Cardiac muscle cell (in vitro differentiated cells and primary cell): Measurements from ENCODE around the gene HSBP1. TPM values are rescaled to one million over a fixed set of nuclear protein-coding genes. Genes with fewer than 3 reads are reported as not detected.

ENCODE experiments used
- DNase-seq, 2 donors: peaks; one replicate each; pipeline versions ENCODE4 v3.0.0 to v3.0.0-alpha.2; 2010 to 2017; ENCODE audit warnings: low read depth in 1 of 2, low spot score in 1 of 2
- H3K27ac ChIP-seq: fragments of 200-600 bp; sonication (generic); 2 replicates; pipeline ENCODE4 v1.5.1; 2016
- H3K27me3 ChIP-seq: fragments of 200-600 bp; sonication (generic); 2 replicates; pipeline ENCODE4 v1.6.0; 2016; ENCODE audit warnings: control low read depth
- H3K36me3 ChIP-seq: fragments of 200-600 bp; sonication (generic); 2 replicates; pipeline ENCODE4 v1.5.1; 2016; ENCODE audit warnings: control low read depth
- H3K4me1 ChIP-seq: fragments of 200-600 bp; sonication (generic); 2 replicates; pipeline ENCODE4 v1.8.1; 2017; ENCODE audit warnings: low read depth, mild to moderate bottlenecking, mixed run types
- H3K4me3 ChIP-seq: fragments of 200-600 bp; sonication (generic); 2 replicates; pipeline ENCODE4 v1.5.1; 2016; ENCODE audit warnings: mild to moderate bottlenecking
- H3K9me3 ChIP-seq: fragments of 200-600 bp; sonication (generic); 2 replicates; pipeline ENCODE4 v1.5.1; 2017; ENCODE audit warnings: low read depth, mild to moderate bottlenecking, control low read depth
- polyA plus RNA-seq: library from polyadenylated mRNA; unstranded; fragments of >200 nt; fragmentation: Nextera tagmentation; extraction: Ambion mirVana; gene quantifications from 2 replicates; pipeline ENCODE4 v1.2.1, GENCODE V29; 2016
- total RNA-seq: library from RNA; depleted of rRNA; stranded (reverse); fragments of >200 nt; gene quantifications from 2 replicates; pipeline ENCODE4 v1.2.3, GENCODE V29; 2016
- TF ChIP-seq, protein P1 (sequence below): IDR thresholded peaks from 2 replicates; pipeline ENCODE4 v1.5.1; 2012; ENCODE audit warnings: low read depth, mild to moderate bottlenecking, low read length

Gene HSBP1
- total and polyA plus RNA-seq, 2 experiments from 2014 or later, result 16.7 to 529 TPM

- TF ChIP-seq, protein P1, sequence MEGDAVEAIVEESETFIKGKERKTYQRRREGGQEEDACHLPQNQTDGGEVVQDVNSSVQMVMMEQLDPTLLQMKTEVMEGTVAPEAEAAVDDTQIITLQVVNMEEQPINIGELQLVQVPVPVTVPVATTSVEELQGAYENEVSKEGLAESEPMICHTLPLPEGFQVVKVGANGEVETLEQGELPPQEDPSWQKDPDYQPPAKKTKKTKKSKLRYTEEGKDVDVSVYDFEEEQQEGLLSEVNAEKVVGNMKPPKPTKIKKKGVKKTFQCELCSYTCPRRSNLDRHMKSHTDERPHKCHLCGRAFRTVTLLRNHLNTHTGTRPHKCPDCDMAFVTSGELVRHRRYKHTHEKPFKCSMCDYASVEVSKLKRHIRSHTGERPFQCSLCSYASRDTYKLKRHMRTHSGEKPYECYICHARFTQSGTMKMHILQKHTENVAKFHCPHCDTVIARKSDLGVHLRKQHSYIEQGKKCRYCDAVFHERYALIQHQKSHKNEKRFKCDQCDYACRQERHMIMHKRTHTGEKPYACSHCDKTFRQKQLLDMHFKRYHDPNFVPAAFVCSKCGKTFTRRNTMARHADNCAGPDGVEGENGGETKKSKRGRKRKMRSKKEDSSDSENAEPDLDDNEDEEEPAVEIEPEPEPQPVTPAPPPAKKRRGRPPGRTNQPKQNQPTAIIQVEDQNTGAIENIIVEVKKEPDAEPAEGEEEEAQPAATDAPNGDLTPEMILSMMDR, result no peak
- Histone ChIP-seq H3K27ac (peak overlapping the region; percentile 80), H3K27me3 (no peaks in the 10 kb centered on the region), H3K9me3 (no peaks in the 10 kb centered on the region), H3K36me3 (peaks cover 12% of the 10 kb centered on the region), H3K4me3 (peak overlapping the region; percentile 48), H3K4me1 (peaks cover 6% of the 10 kb centered on the region)
- DNase-seq, result no peak
Measured at GRCh38 chr16:83809092-83809491, 1.3 kb downstream of the HSBP1 start.

DNA sequence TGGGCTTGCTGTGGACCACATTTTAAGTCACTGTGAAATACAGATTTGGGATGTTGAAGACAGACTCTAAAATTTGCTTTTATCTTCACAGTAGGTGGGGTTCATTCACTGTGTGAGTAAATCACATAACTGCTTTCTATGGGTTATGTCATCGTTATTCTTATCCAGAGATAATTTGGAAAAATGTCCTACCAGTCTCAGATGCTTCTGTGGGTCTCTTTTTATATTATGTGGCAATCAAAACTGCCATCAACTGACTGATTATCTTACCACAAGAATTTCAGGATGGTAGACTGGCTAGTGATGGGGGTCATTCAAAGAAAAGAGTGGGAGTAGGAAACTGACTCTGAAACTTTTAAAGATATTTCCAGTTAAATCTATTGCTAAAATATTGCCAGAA is 3.1 kb downstream of the HSBP1 start:
- H3K36me3 ChIP-seq, result peaks cover 12% of the 10 kb centered on the region
- H3K9me3 ChIP-seq, result no peaks in the 10 kb centered on the region
- peak in 1 of 2 donors; percentile 2 for DNase-seq
- H3K27ac ChIP-seq, result no peak overlapping the region
- TF ChIP-seq, protein P1, result no peak
- no peaks in the 10 kb centered on the region for H3K27me3 ChIP-seq
- peaks cover 16% of the 10 kb centered on the region for H3K4me1 ChIP-seq
- no peak overlapping the region for H3K4me3 ChIP-seq

GRCh38 chr16:83813823-83814658 is 6.3 kb downstream of the HSBP1 start:
- peaks cover 12% of the 10 kb centered on the region for H3K4me1 ChIP-seq
- no peaks in the 10 kb centered on the region for H3K27me3 ChIP-seq
- TF ChIP-seq, protein P1, result no peak
- H3K9me3 ChIP-seq, result no peaks in the 10 kb centered on the region
- peak; percentile 63 to 72 for DNase-seq
- H3K4me3 ChIP-seq, result no peak overlapping the region
- peak overlapping the region; percentile 59 for H3K27ac ChIP-seq
- peaks cover 12% of the 10 kb centered on the region for H3K36me3 ChIP-seq

GRCh38 chr16:83814659-83814985 is 6.8 kb downstream of the HSBP1 start:
- Histone ChIP-seq H3K9me3 (no peaks in the 10 kb centered on the region), H3K36me3 (peaks cover 12% of the 10 kb centered on the region), H3K4me1 (peaks cover 11% of the 10 kb centered on the region), H3K27ac (peak overlapping the region; percentile 36), H3K4me3 (no peak overlapping the region), H3K27me3 (no peaks in the 10 kb centered on the region)
- DNase-seq, result no peak
- TF ChIP-seq, protein P1, result no peak

DNA sequence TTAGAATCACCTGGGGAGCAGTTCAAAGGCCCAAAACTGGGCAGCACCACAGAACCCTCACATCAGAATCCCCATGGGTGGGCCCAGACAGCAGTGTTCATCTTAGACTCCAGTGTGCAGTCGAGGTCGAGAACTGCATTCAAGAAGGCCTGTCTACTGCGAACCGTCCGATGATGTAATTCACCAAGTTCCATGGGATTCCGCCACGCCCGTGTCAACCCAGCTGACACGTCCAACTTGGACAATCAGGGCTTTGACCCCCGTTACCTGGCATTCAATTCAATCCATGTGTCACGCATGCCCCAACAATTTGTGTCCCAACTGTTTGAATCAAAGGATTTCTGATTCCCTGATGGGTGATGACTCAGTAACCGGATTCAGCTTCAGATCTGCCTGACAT is 9.2 kb downstream of the HSBP1 start:
- DNase-seq, result no peak
- TF ChIP-seq, protein P1, result no peak
- H3K4me3 ChIP-seq, result no peak overlapping the region
- peaks cover 11% of the 10 kb centered on the region for H3K4me1 ChIP-seq
- no peaks in the 10 kb centered on the region for H3K27me3 ChIP-seq
- no peaks in the 10 kb centered on the region for H3K9me3 ChIP-seq
- H3K36me3 ChIP-seq, result no peaks in the 10 kb centered on the region
- no peak overlapping the region for H3K27ac ChIP-seq
